Small intestine (tissue), 7 donors: ENCODE measurements around the gene TM6SF1. TPM values are rescaled to one million over a fixed set of nuclear protein-coding genes. Genes with fewer than 3 reads are reported as not detected.
"Not testable (repeated sequence)": the region's sequence is repeated elsewhere in the genome, so short reads cannot be mapped to it uniquely, and the experiment has no call there.

ENCODE experiments used
- DNase-seq, 2 donors: peaks; one replicate each; pipeline versions ENCODE4 v3.0.0 to v3.0.0-alpha.2; 2013
- FAIRE-seq: peaks from 2 replicates; lab custom pipeline; 2012; peaks lifted over from hg19 to GRCh38; lab: Jason Lieb, UNC
- H3K27ac ChIP-seq, 3 donors: one replicate each; pipeline ENCODE4 v1.5.1; 2013; ENCODE audit warnings: low read length in 2 of 3, mild to moderate bottlenecking in 2 of 3, control low read depth in 1 of 3, inconsistent platforms in 1 of 3, low read depth in 1 of 3, moderate library complexity in 1 of 3
- H3K27me3 ChIP-seq, 3 donors: one replicate each; pipeline ENCODE4 v1.6.1; 2013; ENCODE audit warnings: low read length in 3 of 3, inconsistent platforms in 1 of 3; ENCODE audit not compliant: control insufficient read depth in 3 of 3, insufficient read depth in 3 of 3
- H3K36me3 ChIP-seq, 3 donors: one replicate each; pipeline ENCODE4 v1.6.1; 2013; ENCODE audit warnings: low read length in 3 of 3, inconsistent platforms in 1 of 3, low read depth in 1 of 3, mild to moderate bottlenecking in 1 of 3, moderate library complexity in 1 of 3; ENCODE audit not compliant: control insufficient read depth in 3 of 3, insufficient read depth in 2 of 3
- H3K4me1 ChIP-seq, 3 donors: one replicate each; pipeline ENCODE4 v1.6.1; 2013; ENCODE audit warnings: low read length in 2 of 3, inconsistent platforms in 1 of 3, low read depth in 1 of 3, mild to moderate bottlenecking in 1 of 3, moderate library complexity in 1 of 3; ENCODE audit not compliant: control insufficient read depth in 3 of 3, insufficient read depth in 2 of 3
- H3K4me3 ChIP-seq, 3 donors: one replicate each; pipeline ENCODE4 v1.5.1; 2013; ENCODE audit warnings: low read length in 3 of 3, control low read depth in 1 of 3, inconsistent platforms in 1 of 3, low read depth in 1 of 3, mild to moderate bottlenecking in 1 of 3, moderate library complexity in 1 of 3
- H3K9me3 ChIP-seq, 2 donors: one replicate each; pipeline ENCODE4 v1.6.1; 2013; ENCODE audit warnings: low read depth in 1 of 2, low read length in 1 of 2; ENCODE audit not compliant: control insufficient read depth in 2 of 2, insufficient read depth in 1 of 2
- WGBS, 3 donors: extraction: QIAGEN DNeasy Blood & Tissue Kit; methylation state at CpG; one replicate each; pipeline ENCODE4 v1.1.7; 2013; 5-methylcytosine and 5-hydroxymethylcytosine counted together
- polyA plus RNA-seq, 4 donors: library from polyadenylated mRNA; stranded (reverse) in 3 of 4; unstranded in 1 of 4; fragments of 200-250 nt in 3 of 4; fragments of 120-200 nt in 1 of 4; gene quantifications; one replicate each; pipeline versions ENCODE4 v1.2.1 to v1.2.3, GENCODE V29; 2013
- donor health status: healthy with polysubstance abuse.
- donor health status: control.
- donor health status: control.
- donor health status: Bipolar disorder and iron deficiency.
- donor health status: healthy.

TM6SF1 gene
- polyA plus RNA-seq, 4 donors = 0.45 to 4.7 (median 1.3) TPM

DNA sequence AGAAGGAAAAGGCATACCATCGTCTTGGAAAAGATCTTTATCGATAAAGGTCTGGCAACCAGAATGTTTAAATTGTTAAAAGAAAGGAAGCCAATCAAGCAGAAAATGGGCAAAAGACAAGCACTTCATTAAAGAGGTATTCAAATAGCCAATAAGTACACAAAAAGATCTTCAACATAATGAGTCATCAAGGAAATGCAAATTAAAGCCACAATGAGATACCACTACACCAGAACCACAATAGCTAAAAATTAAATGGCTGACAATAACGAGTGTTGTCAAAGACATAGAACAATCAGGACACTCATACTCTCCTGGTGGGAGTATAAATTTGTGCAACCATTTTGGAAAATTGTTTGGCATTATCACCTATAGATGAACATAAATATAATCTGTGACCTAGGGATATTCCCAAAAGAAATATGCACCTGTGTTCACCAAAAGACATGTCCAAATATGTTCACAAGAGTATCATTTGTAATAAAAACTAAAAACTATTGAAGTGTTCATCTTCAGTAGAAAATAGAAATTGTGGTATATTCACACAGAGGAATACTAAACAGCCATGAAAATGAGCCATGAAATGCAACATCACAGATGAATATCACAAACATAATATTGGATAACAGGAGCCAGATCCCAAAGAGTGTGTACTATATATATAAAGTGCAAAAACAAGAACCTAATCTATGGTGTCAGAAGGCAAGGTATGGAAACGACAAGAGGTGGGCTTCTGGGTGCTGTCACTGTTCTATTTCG, 26.0 kb upstream of the TM6SF1 start:
- peaks cover 0 to 6% (median 3%) of the 10 kb centered on the region in 3 donors for H3K27me3 ChIP-seq
- WGBS, 3 donors = 73 to 82% (median 77%) methylated on average over 5 of the region's 5 CpGs
- no peak for DNase-seq
- no peak overlapping the region for H3K4me3 ChIP-seq
- no peaks in the 10 kb centered on the region for H3K9me3 ChIP-seq
- FAIRE-seq = no peak
- no peaks in the 10 kb centered on the region for H3K4me1 ChIP-seq
- no peaks in the 10 kb centered on the region for H3K36me3 ChIP-seq
- no peak overlapping the region for H3K27ac ChIP-seq

DNA sequence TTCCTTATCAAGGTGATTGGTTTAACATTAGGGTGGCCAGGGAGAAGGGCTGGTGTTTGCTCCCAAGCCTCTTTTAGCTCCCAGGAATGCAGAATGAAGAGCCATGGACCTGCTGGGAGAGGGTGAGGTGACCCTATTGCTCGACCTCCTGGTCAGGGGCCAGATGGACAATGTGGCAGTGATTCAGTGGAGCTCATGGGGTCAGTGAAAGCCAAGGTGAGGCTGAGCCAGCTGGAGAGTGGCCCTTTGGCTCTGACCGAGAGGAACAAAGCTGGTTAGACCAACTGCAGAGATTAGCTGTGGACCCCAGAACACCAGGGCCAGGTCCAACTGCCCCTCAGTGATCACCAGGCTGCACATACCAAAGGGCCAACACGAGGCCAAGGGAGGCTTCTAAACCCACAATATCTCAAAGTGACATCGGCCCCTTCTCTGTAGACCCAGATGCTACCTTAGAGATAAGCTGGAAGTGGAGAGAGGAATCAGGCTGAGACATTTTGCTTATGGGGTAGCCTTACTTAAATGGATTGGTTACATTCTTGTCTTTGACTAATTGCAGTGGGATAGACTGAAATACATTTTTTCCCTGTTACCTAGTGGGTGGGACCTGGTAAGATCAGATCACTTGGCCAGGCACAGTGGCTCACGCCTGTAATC, 24.6 kb upstream of the TM6SF1 start:
- H3K27ac ChIP-seq = no peak overlapping the region
- FAIRE-seq = no peak
- H3K4me1 ChIP-seq = no peaks in the 10 kb centered on the region
- peaks cover 0 to 6% (median 3%) of the 10 kb centered on the region in 3 donors for H3K27me3 ChIP-seq
- H3K4me3 ChIP-seq = no peak overlapping the region
- DNase-seq = no peak
- H3K9me3 ChIP-seq = no peaks in the 10 kb centered on the region
- no peaks in the 10 kb centered on the region for H3K36me3 ChIP-seq
- 53 to 75% (median 66%) methylated on average over 5 of the region's 5 CpGs for WGBS, 3 donors

DNA sequence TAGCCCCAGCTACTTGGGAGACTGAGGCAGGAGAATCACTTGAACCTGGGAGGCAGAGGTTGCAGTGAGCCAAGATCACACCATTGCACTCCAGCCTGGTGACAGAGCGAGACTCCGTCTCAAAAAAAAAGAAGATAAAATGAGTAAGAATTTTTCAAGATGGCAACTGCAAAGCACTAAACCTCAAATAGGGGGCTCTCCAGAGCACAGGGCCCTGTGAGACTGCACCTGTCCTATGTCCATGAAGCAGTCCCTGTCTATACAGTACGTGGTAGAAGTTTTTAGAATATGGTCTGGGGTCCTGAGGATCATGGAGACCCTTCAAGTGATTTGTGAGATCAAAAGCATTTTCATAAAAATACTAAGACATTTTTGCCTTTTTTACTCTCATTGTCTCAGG, 22.0 kb upstream of the TM6SF1 start:
- WGBS, 3 donors = 81 to 84% (median 82%) methylated on average over 3 of the region's 3 CpGs
- H3K36me3 ChIP-seq, H3K4me3 ChIP-seq, H3K27ac ChIP-seq, FAIRE-seq, DNase-seq, H3K9me3 ChIP-seq, H3K4me1 ChIP-seq, H3K27me3 ChIP-seq: not testable (repeated sequence)

DNA sequence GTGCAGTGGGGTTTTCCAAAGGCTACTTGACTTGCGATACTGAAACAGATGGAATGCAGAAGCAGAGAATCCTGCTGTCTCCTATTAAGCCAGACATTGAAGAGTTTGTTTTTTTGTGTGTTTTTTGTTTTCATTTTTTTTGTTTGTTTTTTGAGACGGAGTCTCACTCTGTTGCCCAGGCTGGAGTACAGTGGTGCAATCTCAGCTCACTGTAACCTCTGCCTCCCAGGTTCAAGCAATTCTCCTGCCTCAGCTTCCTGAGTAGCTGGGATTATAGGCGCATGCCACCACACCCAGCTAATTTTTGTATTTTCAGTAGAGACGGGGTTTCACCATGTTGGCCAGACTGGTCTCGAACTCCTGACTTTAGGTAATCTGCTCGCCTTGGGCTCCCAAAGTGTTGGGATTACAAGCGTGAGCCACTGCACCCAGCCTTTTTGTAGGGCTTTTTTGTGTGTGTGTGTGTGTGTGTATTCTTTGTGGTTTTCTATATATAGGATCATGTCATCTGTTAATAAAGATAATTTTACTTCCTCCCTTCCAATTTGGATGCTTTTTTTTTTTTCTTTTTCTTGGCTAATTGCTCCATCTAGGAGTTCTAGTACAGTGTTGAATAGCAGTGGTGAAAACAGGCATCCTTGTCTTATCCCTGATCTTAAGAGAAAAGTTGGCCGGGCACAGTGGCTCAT, 21.4 kb upstream of the TM6SF1 start:
- not testable (repeated sequence) for FAIRE-seq, DNase-seq, H3K27me3 ChIP-seq, H3K4me1 ChIP-seq, H3K36me3 ChIP-seq, H3K27ac ChIP-seq, H3K9me3 ChIP-seq, H3K4me3 ChIP-seq
- WGBS, 3 donors = 84 to 91% (median 88%) methylated on average over 8 of the region's 8 CpGs

DNA sequence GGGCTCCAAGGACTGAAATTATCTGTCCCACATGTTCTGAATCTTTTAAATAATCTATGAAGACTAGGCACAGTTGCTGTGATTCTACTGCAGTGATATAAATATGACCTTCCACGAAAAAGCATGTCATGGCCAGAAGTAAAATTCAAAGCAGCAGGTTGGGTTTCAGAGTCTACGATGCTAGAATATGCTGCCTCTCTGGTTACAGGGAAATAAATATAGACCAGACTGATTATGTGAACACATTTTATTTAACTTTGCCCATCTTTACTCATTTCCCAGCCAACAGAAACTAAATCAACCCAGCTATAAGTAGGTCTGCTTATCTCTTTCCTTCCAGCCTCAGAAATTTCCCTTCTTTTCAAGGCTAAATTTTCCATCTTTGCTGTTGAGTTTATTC, 19.9 kb upstream of the TM6SF1 start:
- no peak for FAIRE-seq

DNA sequence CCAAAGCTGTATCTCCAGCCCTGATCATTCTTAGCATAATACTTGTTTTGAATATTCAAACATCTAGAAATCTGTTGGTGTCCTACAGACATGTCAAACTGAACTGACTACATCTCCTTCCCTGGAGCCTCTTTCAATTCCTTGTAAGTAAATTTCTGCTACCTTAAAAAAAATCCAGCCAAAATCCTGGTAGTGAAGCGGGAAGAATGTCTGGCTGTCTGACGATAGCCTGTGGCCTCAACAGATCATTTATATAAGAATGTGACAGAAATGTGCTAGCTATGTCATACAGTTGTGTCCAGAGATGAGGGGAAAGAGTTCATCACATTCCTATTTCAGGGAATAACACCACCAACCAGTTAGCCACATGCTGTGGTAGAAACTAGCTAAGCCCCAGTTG, 18.6 kb upstream of the TM6SF1 start:
- no peak for FAIRE-seq
- H3K9me3 ChIP-seq = no peaks in the 10 kb centered on the region
- 81 to 93% (median 82%) methylated on average over 2 of the region's 2 CpGs for WGBS, 3 donors

More for the DNA sequence above, 19.9 kb upstream of the TM6SF1 start:
- H3K4me1 ChIP-seq = no peaks in the 10 kb centered on the region
- no peaks in the 10 kb centered on the region for H3K27me3 ChIP-seq
- H3K27ac ChIP-seq = no peak overlapping the region
- DNase-seq = no peak
- no peak overlapping the region for H3K4me3 ChIP-seq
- H3K9me3 ChIP-seq = no peaks in the 10 kb centered on the region
- no peaks in the 10 kb centered on the region for H3K36me3 ChIP-seq
- WGBS, 3 donors = 71 to 84% (median 75%) methylated on average over 2 of the region's 2 CpGs

DNA sequence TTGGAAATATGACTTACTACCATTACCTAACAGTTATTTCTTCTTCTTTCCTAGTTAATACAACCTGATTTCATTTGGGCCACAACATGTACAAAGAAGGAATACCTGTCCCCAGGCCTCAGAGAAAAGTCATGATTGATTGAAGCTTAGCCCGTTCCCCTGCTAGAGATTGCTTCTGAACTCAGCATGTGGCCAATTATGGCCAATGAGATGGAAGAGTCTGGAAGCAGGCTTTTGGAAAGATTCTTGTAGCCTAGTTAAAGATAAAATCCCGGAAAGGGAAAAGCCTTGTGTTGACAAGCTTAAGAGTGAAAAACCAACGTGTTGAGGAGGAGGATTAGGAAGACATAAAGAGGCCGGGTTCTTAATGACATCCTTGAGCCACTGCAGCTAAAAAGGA, 17.0 kb upstream of the TM6SF1 start:
- Histone ChIP-seq H3K27me3 (no peaks in the 10 kb centered on the region), H3K4me3 (no peak overlapping the region), H3K36me3 (no peaks in the 10 kb centered on the region), H3K27ac (no peak overlapping the region), H3K9me3 (no peaks in the 10 kb centered on the region), H3K4me1 (no peaks in the 10 kb centered on the region)
- no peak for DNase-seq
- FAIRE-seq = no peak
- WGBS, 3 donors = 44 to 48% (median 47%) methylated on average over 4 of the region's 4 CpGs

More for the DNA sequence above, 18.6 kb upstream of the TM6SF1 start:
- Histone ChIP-seq H3K27ac (no peak overlapping the region), H3K27me3 (no peaks in the 10 kb centered on the region), H3K4me1 (no peaks in the 10 kb centered on the region), H3K4me3 (no peak overlapping the region), H3K36me3 (no peaks in the 10 kb centered on the region)
- DNase-seq = no peak

DNA sequence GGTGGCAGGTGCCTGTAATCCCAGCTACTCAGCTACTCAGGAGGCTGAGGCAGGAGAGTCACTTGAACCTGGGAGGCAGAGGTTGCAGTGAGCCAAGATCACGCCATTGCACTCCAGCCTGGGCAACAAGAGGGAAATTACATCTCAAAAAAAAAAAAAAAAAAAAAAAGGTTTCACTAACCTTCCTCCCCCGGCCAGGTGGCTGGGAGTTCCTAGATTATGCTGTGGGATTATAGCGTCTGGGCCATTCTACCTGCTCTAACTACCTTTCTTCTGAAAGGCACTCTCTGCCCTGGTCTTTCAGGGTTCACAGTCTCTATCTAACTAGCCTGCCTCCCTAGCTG, 15.5 kb upstream of the TM6SF1 start:
- not testable (repeated sequence) for H3K4me3 ChIP-seq, H3K36me3 ChIP-seq, H3K4me1 ChIP-seq, H3K27me3 ChIP-seq, H3K9me3 ChIP-seq, DNase-seq, FAIRE-seq
- peak overlapping the region in 1 of 3 donors; percentile 27 for H3K27ac ChIP-seq
- WGBS, 3 donors = 64 to 76% (median 69%) methylated on average over 3 of the region's 3 CpGs
